SK-N-SH treated with all-trans-retinoic acid at 6 μM for 48 hours (cell line): ENCODE data around the gene GREB1L.

Experiments
- ARNTL ChIP-seq: fragments of 450-650 bp; formaldehyde crosslinking; IDR thresholded peaks from 2 replicates; pipeline ENCODE4 v1.5.0; 2020; ENCODE audit warnings: low read depth, mild to moderate bottlenecking, moderate library complexity, borderline replicate concordance
- GLIS3 ChIP-seq: fragments of 250-450 bp; sonication (Bioruptor Pico); IDR thresholded peaks from 2 replicates; pipeline ENCODE4 v1.5.0; 2020; ENCODE audit warnings: mild to moderate bottlenecking, moderate library complexity
- ISL1 ChIP-seq: fragments of 250-450 bp; sonication (Bioruptor Pico); IDR thresholded peaks from 2 replicates; pipeline ENCODE4 v2.1.2; 2022; ENCODE audit warnings: mild to moderate bottlenecking, moderate library complexity
- OSR1 ChIP-seq: fragments of 250-450 bp; sonication (Bioruptor Pico); IDR thresholded peaks from 2 replicates; pipeline ENCODE4 v1.8.0; 2022; ENCODE audit warnings: moderate library complexity, mild to moderate bottlenecking, inconsistent platforms
- PPARA ChIP-seq: fragments of 250-450 bp; sonication (Bioruptor Pico); IDR thresholded peaks from 2 replicates; pipeline ENCODE4 v1.5.0; 2020; ENCODE audit warnings: mild to moderate bottlenecking, borderline replicate concordance
- RARB ChIP-seq: fragments of 250-450 bp; sonication (Bioruptor Pico); IDR thresholded peaks from 2 replicates; pipeline ENCODE4 v1.8.0; 2021; ENCODE audit warnings: mild to moderate bottlenecking, moderate library complexity
- SNAI2 ChIP-seq: fragments of 250-450 bp; sonication (Bioruptor Pico); IDR thresholded peaks from 2 replicates; pipeline ENCODE4 v1.5.0; 2020; ENCODE audit warnings: mild to moderate bottlenecking, moderate library complexity
- ZC3H10 ChIP-seq: fragments of 250-450 bp; sonication (Bioruptor Pico); IDR thresholded peaks from 2 replicates; pipeline ENCODE4 v1.5.1; 2021; ENCODE audit warnings: mild to moderate bottlenecking, moderate library complexity
- ZNF70 ChIP-seq: fragments of 450-650 bp; formaldehyde crosslinking; IDR thresholded peaks from 2 replicates; pipeline ENCODE4 v1.5.0; 2020; ENCODE audit warnings: mild to moderate bottlenecking, moderate library complexity
- ZNF8 ChIP-seq: fragments of 450-650 bp; formaldehyde crosslinking; IDR thresholded peaks from 2 replicates; pipeline ENCODE4 v1.5.0; 2020; ENCODE audit warnings: mild to moderate bottlenecking, moderate library complexity
- TF ChIP-seq, protein P1 (sequence below): fragments of 250-450 bp; sonication (Bioruptor Pico); IDR thresholded peaks from 2 replicates; pipeline ENCODE4 v1.8.0; 2021; ENCODE audit warnings: low read depth, mild to moderate bottlenecking, moderate library complexity, borderline replicate concordance
- TF ChIP-seq, protein P2 (sequence below): fragments of 250-450 bp; sonication (Bioruptor Pico); IDR thresholded peaks from 2 replicates; pipeline ENCODE4 v1.8.0; 2020; ENCODE audit warnings: mild to moderate bottlenecking, moderate library complexity, borderline replicate concordance

DNA sequence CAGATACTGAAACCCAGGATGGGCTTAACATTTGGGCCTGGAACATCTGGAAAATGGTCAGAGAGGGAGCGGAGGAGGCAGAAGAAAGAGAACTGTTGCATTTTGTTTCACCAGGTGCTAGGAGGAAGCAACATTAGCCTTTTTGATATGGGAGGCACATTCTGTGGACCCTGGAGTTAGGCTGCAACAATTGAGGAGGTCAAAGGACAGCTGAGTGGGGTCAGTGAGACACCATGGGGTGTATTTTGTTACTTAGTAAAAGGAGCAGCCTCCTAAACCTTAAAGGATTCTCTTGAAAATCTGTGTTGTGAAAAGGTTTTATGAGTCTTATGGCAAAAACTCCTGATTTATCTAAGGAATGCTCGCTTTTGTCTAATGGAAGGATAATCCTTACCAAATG lies 124.9 kb downstream of the GREB1L start:
- TF ChIP-seq, protein P1, sequence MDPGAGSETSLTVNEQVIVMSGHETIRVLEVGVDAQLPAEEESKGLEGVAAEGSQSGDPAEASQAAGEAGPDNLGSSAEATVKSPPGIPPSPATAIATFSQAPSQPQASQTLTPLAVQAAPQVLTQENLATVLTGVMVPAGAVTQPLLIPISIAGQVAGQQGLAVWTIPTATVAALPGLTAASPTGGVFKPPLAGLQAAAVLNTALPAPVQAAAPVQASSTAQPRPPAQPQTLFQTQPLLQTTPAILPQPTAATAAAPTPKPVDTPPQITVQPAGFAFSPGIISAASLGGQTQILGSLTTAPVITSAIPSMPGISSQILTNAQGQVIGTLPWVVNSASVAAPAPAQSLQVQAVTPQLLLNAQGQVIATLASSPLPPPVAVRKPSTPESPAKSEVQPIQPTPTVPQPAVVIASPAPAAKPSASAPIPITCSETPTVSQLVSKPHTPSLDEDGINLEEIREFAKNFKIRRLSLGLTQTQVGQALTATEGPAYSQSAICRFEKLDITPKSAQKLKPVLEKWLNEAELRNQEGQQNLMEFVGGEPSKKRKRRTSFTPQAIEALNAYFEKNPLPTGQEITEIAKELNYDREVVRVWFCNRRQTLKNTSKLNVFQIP (CRISPR knock-in tag): no peak
- TF ChIP-seq RARB (CRISPR knock-in tag) (no peak), ARNTL (CRISPR knock-in tag) (no peak), ZC3H10 (CRISPR knock-in tag) (no peak), OSR1 (CRISPR knock-in tag) (no peak), GLIS3 (CRISPR knock-in tag) (no peak), ZNF8 (CRISPR knock-in tag) (no peak), ISL1 (CRISPR knock-in tag) (no peak), SNAI2 (no peak), ZNF70 (CRISPR knock-in tag) (no peak), PPARA (CRISPR knock-in tag) (no peak)
- TF ChIP-seq, protein P2, sequence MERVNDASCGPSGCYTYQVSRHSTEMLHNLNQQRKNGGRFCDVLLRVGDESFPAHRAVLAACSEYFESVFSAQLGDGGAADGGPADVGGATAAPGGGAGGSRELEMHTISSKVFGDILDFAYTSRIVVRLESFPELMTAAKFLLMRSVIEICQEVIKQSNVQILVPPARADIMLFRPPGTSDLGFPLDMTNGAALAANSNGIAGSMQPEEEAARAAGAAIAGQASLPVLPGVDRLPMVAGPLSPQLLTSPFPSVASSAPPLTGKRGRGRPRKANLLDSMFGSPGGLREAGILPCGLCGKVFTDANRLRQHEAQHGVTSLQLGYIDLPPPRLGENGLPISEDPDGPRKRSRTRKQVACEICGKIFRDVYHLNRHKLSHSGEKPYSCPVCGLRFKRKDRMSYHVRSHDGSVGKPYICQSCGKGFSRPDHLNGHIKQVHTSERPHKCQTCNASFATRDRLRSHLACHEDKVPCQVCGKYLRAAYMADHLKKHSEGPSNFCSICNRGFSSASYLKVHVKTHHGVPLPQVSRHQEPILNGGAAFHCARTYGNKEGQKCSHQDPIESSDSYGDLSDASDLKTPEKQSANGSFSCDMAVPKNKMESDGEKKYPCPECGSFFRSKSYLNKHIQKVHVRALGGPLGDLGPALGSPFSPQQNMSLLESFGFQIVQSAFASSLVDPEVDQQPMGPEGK (CRISPR knock-in tag): no peak
